ENCODE measurements around the gene COG7.

Gene COG7

GRCh38 chr16:23452572-23453337 lies at the start of gene COG7:
Gene COG7 (minus strand): TSS chr16:23453189. CDS start chr16:23452994, 195 bp downstream.
- no peaks in the 10 kb centered on the region for H3K36me3 ChIP-seq (ENCODE audit: control insufficient read depth, insufficient read depth, low read length, severe bottlenecking)
- peaks cover 9% of the 10 kb centered on the region for H3K4me1 ChIP-seq (ENCODE audit: control insufficient read depth, insufficient read depth, low read length)
- H3K9ac ChIP-seq (ENCODE audit: low read length) = peak within 1 kb of the TSS; percentile 96
- H3K9me3 ChIP-seq (ENCODE audit: control insufficient read depth, low read length) = no peaks in the 10 kb centered on the region
- H3K4me3 ChIP-seq (ENCODE audit: low read length) = peak within 1 kb of the TSS; percentile 95
- no peaks in the 10 kb centered on the region for H3K27me3 ChIP-seq (replicated peaks; ENCODE audit: control insufficient read depth, insufficient read depth, low read length)
- peak; percentile 94 for DNase-seq (ENCODE audit: low read depth)

- Histone ChIP-seq H3K9ac (ENCODE audit: low read length) (no peak overlapping the region), H3K4me3 (ENCODE audit: low read length) (no peak overlapping the region), H3K9me3 (ENCODE audit: control insufficient read depth, low read length) (no peaks in the 10 kb centered on the region), H3K36me3 (ENCODE audit: control insufficient read depth, insufficient read depth, low read length, severe bottlenecking) (no peaks in the 10 kb centered on the region), H3K4me1 (ENCODE audit: control insufficient read depth, insufficient read depth, low read length) (peaks cover 49% of the 10 kb centered on the region), H3K27me3 (replicated peaks; ENCODE audit: control insufficient read depth, insufficient read depth, low read length) (no peaks in the 10 kb centered on the region)
- no peak for DNase-seq (ENCODE audit: low read depth)
These were observed 49.5 kb upstream of the COG7 start for GRCh38 chr16:23502466-23502865.

- no peak overlapping the region for H3K4me3 ChIP-seq (ENCODE audit: low read length)
- DNase-seq (ENCODE audit: low read depth) = no peak
- peaks cover 59% of the 10 kb centered on the region for H3K4me1 ChIP-seq (ENCODE audit: control insufficient read depth, insufficient read depth, low read length)
- no peaks in the 10 kb centered on the region for H3K9me3 ChIP-seq (ENCODE audit: control insufficient read depth, low read length)
- no peaks in the 10 kb centered on the region for H3K27me3 ChIP-seq (replicated peaks; ENCODE audit: control insufficient read depth, insufficient read depth, low read length)
- no peaks in the 10 kb centered on the region for H3K36me3 ChIP-seq (ENCODE audit: control insufficient read depth, insufficient read depth, low read length, severe bottlenecking)
- H3K9ac ChIP-seq (ENCODE audit: low read length) = no peak overlapping the region
These were observed 48.3 kb upstream of the COG7 start for GRCh38 chr16:23501291-23501690.

- Histone ChIP-seq H3K9me3 (ENCODE audit: control insufficient read depth, low read length) (no peaks in the 10 kb centered on the region), H3K9ac (ENCODE audit: low read length) (no peak overlapping the region), H3K4me3 (ENCODE audit: low read length) (no peak overlapping the region), H3K36me3 (ENCODE audit: control insufficient read depth, insufficient read depth, low read length, severe bottlenecking) (no peaks in the 10 kb centered on the region), H3K27me3 (replicated peaks; ENCODE audit: control insufficient read depth, insufficient read depth, low read length) (no peaks in the 10 kb centered on the region), H3K4me1 (ENCODE audit: control insufficient read depth, insufficient read depth, low read length) (peaks cover 55% of the 10 kb centered on the region)
- no peak for DNase-seq (ENCODE audit: low read depth)
These were observed 47.9 kb upstream of the COG7 start for GRCh38 chr16:23500862-23501225.

- Histone ChIP-seq H3K9ac (ENCODE audit: low read length) (no peak overlapping the region), H3K9me3 (ENCODE audit: control insufficient read depth, low read length) (no peaks in the 10 kb centered on the region), H3K4me3 (ENCODE audit: low read length) (no peak overlapping the region), H3K27me3 (replicated peaks; ENCODE audit: control insufficient read depth, insufficient read depth, low read length) (no peaks in the 10 kb centered on the region), H3K36me3 (ENCODE audit: control insufficient read depth, insufficient read depth, low read length, severe bottlenecking) (peaks cover 3% of the 10 kb centered on the region), H3K4me1 (ENCODE audit: control insufficient read depth, insufficient read depth, low read length) (peaks cover 55% of the 10 kb centered on the region)
- no peak for DNase-seq (ENCODE audit: low read depth)
These were observed 47.3 kb upstream of the COG7 start for GRCh38 chr16:23500212-23500861.

- Histone ChIP-seq H3K9me3 (ENCODE audit: control insufficient read depth, low read length) (no peaks in the 10 kb centered on the region), H3K9ac (ENCODE audit: low read length) (no peak overlapping the region), H3K4me1 (ENCODE audit: control insufficient read depth, insufficient read depth, low read length) (peaks cover 49% of the 10 kb centered on the region), H3K36me3 (ENCODE audit: control insufficient read depth, insufficient read depth, low read length, severe bottlenecking) (peaks cover 7% of the 10 kb centered on the region), H3K27me3 (replicated peaks; ENCODE audit: control insufficient read depth, insufficient read depth, low read length) (no peaks in the 10 kb centered on the region), H3K4me3 (ENCODE audit: low read length) (no peak overlapping the region)
- no peak for DNase-seq (ENCODE audit: low read depth)
These were observed 46.8 kb upstream of the COG7 start for GRCh38 chr16:23499801-23500200.

- H3K36me3 ChIP-seq (ENCODE audit: control insufficient read depth, insufficient read depth, low read length, severe bottlenecking) = peaks cover 14% of the 10 kb centered on the region
- no peak for DNase-seq (ENCODE audit: low read depth)
- no peaks in the 10 kb centered on the region for H3K27me3 ChIP-seq (replicated peaks; ENCODE audit: control insufficient read depth, insufficient read depth, low read length)
- H3K4me3 ChIP-seq (ENCODE audit: low read length) = no peak overlapping the region
- no peaks in the 10 kb centered on the region for H3K9me3 ChIP-seq (ENCODE audit: control insufficient read depth, low read length)
- H3K9ac ChIP-seq (ENCODE audit: low read length) = no peak overlapping the region
- peaks cover 41% of the 10 kb centered on the region for H3K4me1 ChIP-seq (ENCODE audit: control insufficient read depth, insufficient read depth, low read length)
These were observed 45.9 kb upstream of the COG7 start for GRCh38 chr16:23498863-23499262.

GRCh38 chr16:23497543-23497868 lies 44.5 kb upstream of the COG7 start:
- no peaks in the 10 kb centered on the region for H3K9me3 ChIP-seq (ENCODE audit: control insufficient read depth, low read length)
- H3K36me3 ChIP-seq (ENCODE audit: control insufficient read depth, insufficient read depth, low read length, severe bottlenecking) = peaks cover 28% of the 10 kb centered on the region
- no peaks in the 10 kb centered on the region for H3K27me3 ChIP-seq (replicated peaks; ENCODE audit: control insufficient read depth, insufficient read depth, low read length)
- H3K9ac ChIP-seq (ENCODE audit: low read length) = peak overlapping the region; percentile 72
- H3K4me1 ChIP-seq (ENCODE audit: control insufficient read depth, insufficient read depth, low read length) = peaks cover 39% of the 10 kb centered on the region
- no peak for DNase-seq (ENCODE audit: low read depth)
- H3K4me3 ChIP-seq (ENCODE audit: low read length) = peak overlapping the region; percentile 58

- Histone ChIP-seq H3K36me3 (ENCODE audit: control insufficient read depth, insufficient read depth, low read length, severe bottlenecking) (peaks cover 31% of the 10 kb centered on the region), H3K27me3 (replicated peaks; ENCODE audit: control insufficient read depth, insufficient read depth, low read length) (no peaks in the 10 kb centered on the region), H3K4me3 (ENCODE audit: low read length) (peak overlapping the region; percentile 58), H3K4me1 (ENCODE audit: control insufficient read depth, insufficient read depth, low read length) (peaks cover 34% of the 10 kb centered on the region), H3K9ac (ENCODE audit: low read length) (peak overlapping the region; percentile 72), H3K9me3 (ENCODE audit: control insufficient read depth, low read length) (no peaks in the 10 kb centered on the region)
- DNase-seq (ENCODE audit: low read depth) = no peak
These were observed 44.0 kb upstream of the COG7 start for GRCh38 chr16:23496821-23497542.

GRCh38 chr16:23495671-23496070 lies 42.7 kb upstream of the COG7 start:
- no peak for DNase-seq (ENCODE audit: low read depth)
- no peaks in the 10 kb centered on the region for H3K9me3 ChIP-seq (ENCODE audit: control insufficient read depth, low read length)
- peaks cover 21% of the 10 kb centered on the region for H3K4me1 ChIP-seq (ENCODE audit: control insufficient read depth, insufficient read depth, low read length)
- no peaks in the 10 kb centered on the region for H3K27me3 ChIP-seq (replicated peaks; ENCODE audit: control insufficient read depth, insufficient read depth, low read length)
- no peak overlapping the region for H3K4me3 ChIP-seq (ENCODE audit: low read length)
- peaks cover 36% of the 10 kb centered on the region for H3K36me3 ChIP-seq (ENCODE audit: control insufficient read depth, insufficient read depth, low read length, severe bottlenecking)
- H3K9ac ChIP-seq (ENCODE audit: low read length) = no peak overlapping the region

GRCh38 chr16:23494188-23494587 lies 41.2 kb upstream of the COG7 start:
- Histone ChIP-seq H3K4me3 (ENCODE audit: low read length) (no peak overlapping the region), H3K27me3 (replicated peaks; ENCODE audit: control insufficient read depth, insufficient read depth, low read length) (no peaks in the 10 kb centered on the region), H3K36me3 (ENCODE audit: control insufficient read depth, insufficient read depth, low read length, severe bottlenecking) (peaks cover 48% of the 10 kb centered on the region), H3K4me1 (ENCODE audit: control insufficient read depth, insufficient read depth, low read length) (peaks cover 15% of the 10 kb centered on the region), H3K9me3 (ENCODE audit: control insufficient read depth, low read length) (no peaks in the 10 kb centered on the region), H3K9ac (ENCODE audit: low read length) (no peak overlapping the region)
- no peak for DNase-seq (ENCODE audit: low read depth)
